IMR-90 (cell line): ENCODE measurements around the gene DEGS2. TPM values are rescaled to one million over a fixed set of nuclear protein-coding genes. Genes with fewer than 3 reads are reported as not detected.

Experiments used
- ATAC-seq: fragments of 200-7000 bp; cut with Tn5 transposase; 2 replicates; pipeline ENCODE4 v1.9.1; 2020; ENCODE audit warnings: low read depth, mild to moderate bottlenecking, moderate library complexity
- BruUV-seq: library from RNA; stranded (reverse); fragments of 400-500 nt; replicated peaks from 2 replicates; lab custom pipeline; 2021; lab: Mats Ljungman, UMichigan
- CTCF ChIA-PET: fragments of 300-600 bp; formaldehyde crosslinking; extraction: SDS; loops from one replicate; lab custom pipeline; 2021; ENCODE audit warnings: antibody characterized with exemption; lab: Yijun Ruan, JAX
- POLR2A ChIA-PET: fragments of 300-600 bp; sonication (Branson Sonifier 250); formaldehyde crosslinking; loops from one replicate; lab custom pipeline; 2022; ENCODE audit warnings: antibody characterized with exemption; ENCODE audit not compliant: unreplicated experiment; lab: Charles Lee
- DNase-seq: peaks from one replicate; pipeline ENCODE4 v3.0.0; 2013
- H2AFZ ChIP-seq: replicated peaks from 2 replicates; pipeline ENCODE3; 2013; ENCODE audit warnings: low read length, mild to moderate bottlenecking; ENCODE audit not compliant: poor library complexity
- H2AK5ac ChIP-seq: 2 replicates; pipeline ENCODE4 v1.6.1; 2013; ENCODE audit warnings: low read depth, low read length, inconsistent platforms
- H2AK9ac ChIP-seq: replicated peaks from 2 replicates; pipeline ENCODE3; 2013; ENCODE audit warnings: mild to moderate bottlenecking, low read depth, low read length, moderate library complexity; ENCODE audit not compliant: poor library complexity
- H2BK120ac ChIP-seq: 2 replicates; pipeline ENCODE4 v1.6.1; 2013; ENCODE audit warnings: low read depth, low read length, inconsistent platforms
- H2BK15ac ChIP-seq: 3 replicates; pipeline ENCODE4 v1.6.1; 2013; ENCODE audit warnings: low read depth, low read length, inconsistent platforms
- H2BK20ac ChIP-seq: 2 replicates; pipeline ENCODE4 v1.6.1; 2013; ENCODE audit warnings: low read depth, mild to moderate bottlenecking, inconsistent platforms, low read length, moderate library complexity
- H2BK5ac ChIP-seq: 2 replicates; pipeline ENCODE4 v1.6.1; 2013; ENCODE audit warnings: mild to moderate bottlenecking, low read depth, low read length, inconsistent platforms; ENCODE audit not compliant: poor library complexity, severe bottlenecking
- H3K14ac ChIP-seq: replicated peaks from 2 replicates; pipeline ENCODE4 v1.6.1; 2013; ENCODE audit warnings: low read depth, low read length, inconsistent platforms
- H3K18ac ChIP-seq: 2 replicates; pipeline ENCODE4 v1.6.1; 2013; ENCODE audit warnings: low read depth, low read length, control low read depth
- H3K23ac ChIP-seq: 2 replicates; pipeline ENCODE4 v1.6.1; 2013; ENCODE audit warnings: low read depth, low read length, inconsistent platforms
- H3K27ac ChIP-seq: 2 replicates; pipeline ENCODE4 v1.5.1; 2013; ENCODE audit warnings: mild to moderate bottlenecking, control low read depth, low read length; ENCODE audit not compliant: insufficient read depth
- H3K27me3 ChIP-seq: 2 replicates; pipeline ENCODE4 v1.6.1; 2013; ENCODE audit warnings: low read length; ENCODE audit not compliant: control insufficient read depth, insufficient read depth
- H3K36me3 ChIP-seq: 2 replicates; pipeline ENCODE4 v1.6.1; 2013; ENCODE audit warnings: low read length, mixed read lengths; ENCODE audit not compliant: control insufficient read depth, insufficient read depth
- H3K4ac ChIP-seq: 2 replicates; pipeline ENCODE4 v1.6.1; 2013; ENCODE audit warnings: low read depth, low read length, inconsistent platforms
- H3K4me1 ChIP-seq: 2 replicates; pipeline ENCODE4 v1.6.1; 2013; ENCODE audit warnings: low read length, mixed read lengths; ENCODE audit not compliant: control insufficient read depth, insufficient read depth
- H3K4me2 ChIP-seq: 2 replicates; pipeline ENCODE4 v1.6.1; 2013; ENCODE audit warnings: low read depth, mild to moderate bottlenecking, control low read depth, low read length, moderate library complexity
- H3K4me3 ChIP-seq: 2 replicates; pipeline ENCODE4 v1.5.1; 2013; ENCODE audit warnings: low read depth, mild to moderate bottlenecking, control low read depth, low read length, moderate library complexity; ENCODE audit not compliant: insufficient read depth
- H3K56ac ChIP-seq: 2 replicates; pipeline ENCODE4 v1.6.1; 2013; ENCODE audit warnings: low read length, inconsistent platforms; ENCODE audit not compliant: insufficient read depth; ENCODE audit errors: extremely low read depth
- H3K79me1 ChIP-seq, 2 experiments: 2 replicates each; pipeline ENCODE4 v1.6.1; 2013; ENCODE audit warnings: low read length in 2 of 2, inconsistent platforms in 1 of 2, low read depth in 1 of 2
- H3K9ac ChIP-seq: 2 replicates; pipeline ENCODE4 v1.6.1; 2013; ENCODE audit warnings: low read depth, low read length, control low read depth
- H3K9me1 ChIP-seq: 2 replicates; pipeline ENCODE4 v1.6.1; 2013; ENCODE audit warnings: low read length, inconsistent platforms; ENCODE audit not compliant: insufficient read depth
- H3K9me3 ChIP-seq: 2 replicates; pipeline ENCODE4 v1.6.1; 2013; ENCODE audit warnings: low read length; ENCODE audit not compliant: control insufficient read depth, insufficient read depth
- H4K20me1 ChIP-seq: 2 replicates; pipeline ENCODE4 v1.6.1; 2013; ENCODE audit warnings: low read length, inconsistent platforms; ENCODE audit not compliant: insufficient read depth
- H4K5ac ChIP-seq: 2 replicates; pipeline ENCODE4 v1.6.1; 2013; ENCODE audit warnings: mild to moderate bottlenecking, low read depth, low read length, control low read depth
- H4K8ac ChIP-seq, 2 experiments: 2 replicates each; pipeline ENCODE4 v1.6.1; 2013; ENCODE audit warnings: low read depth in 2 of 2, low read length in 2 of 2, control low read depth in 1 of 2, inconsistent platforms in 1 of 2
- H4K91ac ChIP-seq: 2 replicates; pipeline ENCODE4 v1.6.1; 2013; ENCODE audit warnings: low read depth, low read length, inconsistent platforms; ENCODE audit not compliant: insufficient read depth
- BHLHE40 ChIP-seq: fragments of 150-350 bp; IDR thresholded peaks from 2 replicates; pipeline ENCODE4 v1.6.1; 2016; ENCODE audit warnings: mild to moderate bottlenecking, low read depth, low read length
- CEBPB ChIP-seq: IDR thresholded peaks from 2 replicates; pipeline ENCODE4 v1.6.1; 2012; ENCODE audit warnings: low read depth, low read length, improper control_type of control experiment
- CTCF ChIP-seq: conservative IDR thresholded peaks from 2 replicates; pipeline ENCODE4 v1.5.1; 2012; ENCODE audit warnings: mild to moderate bottlenecking, low read depth, low read length, improper control_type of control experiment
- ELK1 ChIP-seq: fragments of 150-350 bp; IDR thresholded peaks from 2 replicates; pipeline ENCODE4 v1.6.1; 2016; ENCODE audit warnings: low read depth, mild to moderate bottlenecking, low read length, moderate library complexity, borderline replicate concordance
- FOS ChIP-seq: fragments of 150-350 bp; IDR thresholded peaks from 2 replicates; pipeline ENCODE4 v1.6.1; 2016; ENCODE audit warnings: low read depth, low read length
- NFE2L2 ChIP-seq: fragments of 150-350 bp; IDR thresholded peaks from 2 replicates; pipeline ENCODE4 v1.6.1; 2016; ENCODE audit warnings: low read depth, mild to moderate bottlenecking, low read length
- RCOR1 ChIP-seq: IDR thresholded peaks from 2 replicates; pipeline ENCODE4 v1.6.1; 2012; ENCODE audit warnings: mild to moderate bottlenecking, low read length, improper control_type of control experiment; ENCODE audit not compliant: insufficient replicate concordance
- SMC3 ChIP-seq: fragments of 150-350 bp; IDR thresholded peaks from 2 replicates; pipeline ENCODE4 v1.6.1; 2016; ENCODE audit warnings: low read depth, mild to moderate bottlenecking, antibody characterized with exemption, low read length, moderate library complexity
- WGBS, 2 experiments: methylation state at CpG; one replicate each; pipeline versions ENCODE4 v1.1.5 to v1.1.7; 2013; ENCODE audit warnings: missing lambda C conversion rate in 2 of 2; ENCODE audit not compliant: insufficient read length in 1 of 2; ENCODE audit errors: extremely low coverage in 2 of 2; 5-methylcytosine and 5-hydroxymethylcytosine counted together
- dilution Hi-C: fragments of 300-500 bp; cut with HindIII; formaldehyde crosslinking; loops from one replicate; pipeline ENCODE4 v1.14.3; 2018; ENCODE audit warnings: low sequenced_read_pairs; ENCODE audit not compliant: unreplicated experiment
- in situ Hi-C: fragments of 300-500 bp; cut with MboI; formaldehyde crosslinking; loops from 3 replicates; pipeline ENCODE4 v1.14.3; 2019; ENCODE audit warnings: low sequenced_read_pairs, inconsistent platforms, mixed read lengths
- intact Hi-C: fragments of 100-400 bp; cut with micrococcal nuclease; formaldehyde crosslinking; loops from 2 replicates; pipeline ENCODE4 v1.10.0; 2022
- polyA plus RNA-seq, 3 experiments: library from polyadenylated mRNA; depleted of rRNA; stranded (reverse); fragments of >200 nt; gene quantifications; 2 replicates each; pipeline ENCODE4 v1.2.3, GENCODE V29; 2012; ENCODE audit warnings: low replicate concordance in 1 of 3
- total RNA-seq: library from RNA; depleted of rRNA; stranded (reverse); fragments of >200 nt; gene quantifications from 2 replicates; pipeline ENCODE4 v1.2.3, GENCODE V29; 2012

Gene DEGS2
- total and polyA plus RNA-seq, 2 of the 4 experiments (the other 2 are of a cell fraction): not detected

- H3K23ac ChIP-seq: no peak overlapping the region
- no peak overlapping the region for H2BK5ac ChIP-seq
- no peak overlapping the region for H3K14ac ChIP-seq
- DNase-seq (no peak), ATAC-seq (no peak)
- H3K27ac ChIP-seq: no peak overlapping the region
- in situ Hi-C loops (no loop called here), intact Hi-C loops (no loop called here), dilution Hi-C loops (no loop called here)
- no peak overlapping the region for H3K56ac ChIP-seq
- no peaks in the 10 kb centered on the region for H3K9me3 ChIP-seq
- no peaks in the 10 kb centered on the region for H4K20me1 ChIP-seq
- WGBS, 2 experiments: 76% methylated on average over 9 of the region's 12 CpGs; no CpG with 5 or more reads in 1 of the 2 experiments
- no peak overlapping the region for H3K4me2 ChIP-seq
- no TSS peak for BruUV-seq
- H3K36me3 ChIP-seq: peaks cover 42% of the 10 kb centered on the region
- POLR2A ChIA-PET: no interaction called here
- H3K4me1 ChIP-seq: 0 out of 2 replicates have a peak, but pooled peaks cover 3% of the 10 kb centered on the region
- H3K4me3 ChIP-seq: no peak overlapping the region
- H3K27me3 ChIP-seq: no peaks in the 10 kb centered on the region
- no peak overlapping the region for H2AK9ac ChIP-seq
- no peak overlapping the region for H2BK20ac ChIP-seq
- H2AFZ ChIP-seq: no peak overlapping the region
- H2AK5ac ChIP-seq: no peak overlapping the region
- H3K9me1 ChIP-seq: peaks cover 12% of the 10 kb centered on the region
- H4K8ac ChIP-seq: no peak overlapping the region
- no peaks in the 10 kb centered on the region for H3K79me1 ChIP-seq
- H4K91ac ChIP-seq: no peak overlapping the region
- no peak overlapping the region for H2BK15ac ChIP-seq
- no peak overlapping the region for H3K18ac ChIP-seq
- H2BK120ac ChIP-seq: no peak overlapping the region
- CTCF ChIA-PET: no interaction called here
- no peak overlapping the region for H3K9ac ChIP-seq
- no peak overlapping the region for H3K4ac ChIP-seq
- no peak overlapping the region for H4K5ac ChIP-seq
- TF ChIP-seq CEBPB: no peak
- no peak for TF ChIP-seq CTCF
- TF ChIP-seq SMC3: no peak
- TF ChIP-seq RCOR1: no peak
- no peak for TF ChIP-seq NFE2L2
- TF ChIP-seq FOS: no peak
- no peak for TF ChIP-seq BHLHE40
- no peak for TF ChIP-seq ELK1
Observed at GRCh38 chr14:100128688-100129087, 30.8 kb downstream of the DEGS2 start.
